Thoracic aorta (tissue), 2 donors: ENCODE data around the gene EXOC4. TPM values are rescaled to one million over a fixed set of nuclear protein-coding genes. Genes with fewer than 3 reads are reported as not detected.

Experiments
- ATAC-seq: fragments of 150-250 bp; one replicate; pipeline ENCODE4 v1.8.0; 2017; ENCODE audit warnings: low read depth; ENCODE audit not compliant: insufficient number of reproducible peaks, low FRiP score
- DNase-seq: peaks from one replicate; pipeline ENCODE4 v3.0.0-alpha.2; 2020; ENCODE audit warnings: low spot score
- H3K27ac ChIP-seq, 2 donors: fragments of 200-600 bp; sonication (generic); 1 replicate in 1 of 2; 2 replicates in 1 of 2; pipeline ENCODE4 v1.5.1; 2016; ENCODE audit warnings: mild to moderate bottlenecking in 2 of 2, moderate library complexity in 2 of 2
- H3K27me3 ChIP-seq: fragments of 200-600 bp; sonication (generic); replicated peaks from 2 replicates; pipeline ENCODE4 v1.6.0; 2016; ENCODE audit warnings: mild to moderate bottlenecking; ENCODE audit not compliant: insufficient read depth
- H3K36me3 ChIP-seq: fragments of 200-600 bp; sonication (generic); one replicate; pipeline ENCODE4 v1.5.1; 2016
- H3K4me1 ChIP-seq, 2 donors: fragments of 200-600 bp; sonication (generic); 1 replicate in 1 of 2; 2 replicates in 1 of 2; pipeline versions ENCODE4 v1.5.1 to v1.6.0; 2016; ENCODE audit warnings: low read depth in 2 of 2, mild to moderate bottlenecking in 1 of 2; ENCODE audit not compliant: control insufficient read depth in 1 of 2
- H3K4me3 ChIP-seq: fragments of 200-600 bp; sonication (generic); 2 replicates; pipeline ENCODE4 v1.5.1; 2016; ENCODE audit warnings: mild to moderate bottlenecking
- H3K9me3 ChIP-seq: fragments of 200-600 bp; sonication (generic); 2 replicates; pipeline ENCODE4 v1.5.1; 2016
- CTCF ChIP-seq: fragments of 200-600 bp; sonication (generic); IDR thresholded peaks from one replicate; pipeline ENCODE4 v1.5.1; 2019; ENCODE audit warnings: antibody characterized with exemption
- total RNA-seq, 2 donors: library from RNA; depleted of rRNA; stranded (reverse); fragments of >200 nt; gene quantifications; one replicate each; pipeline versions ENCODE4 v1.1.0 to v1.2.3, GENCODE V29; 2016

EXOC4 gene
- total RNA-seq, 2 donors from 2014 or later = 65.3 to 72.8 TPM

DNA sequence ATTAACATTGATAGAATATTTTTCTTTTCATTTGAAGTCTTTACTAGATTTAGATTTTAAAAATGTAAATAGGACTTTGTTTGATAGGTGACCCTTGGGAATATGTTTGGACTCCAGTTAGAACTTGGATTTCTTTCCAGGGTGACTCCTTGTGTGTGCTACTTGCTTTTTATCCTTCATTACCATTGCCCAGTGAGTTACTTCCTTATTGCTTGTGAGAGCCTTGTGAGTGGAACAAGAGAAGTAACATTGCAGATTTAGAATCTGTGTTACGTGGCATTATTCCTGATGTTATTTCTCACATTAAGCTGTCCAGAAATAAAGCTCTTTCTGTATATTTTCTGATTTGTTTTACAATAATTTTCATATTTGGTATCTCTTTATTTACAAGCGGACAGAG, 746.3 kb downstream of the EXOC4 start:
- ATAC-seq (no peak), DNase-seq (no peak)
- Histone ChIP-seq H3K27ac (no peak overlapping the region), H3K36me3 (no peaks in the 10 kb centered on the region), H3K4me1 (no peaks in the 10 kb centered on the region), H3K4me3 (no peak overlapping the region), H3K27me3 (no peaks in the 10 kb centered on the region), H3K9me3 (no peaks in the 10 kb centered on the region)
- TF ChIP-seq CTCF = no peak

DNA sequence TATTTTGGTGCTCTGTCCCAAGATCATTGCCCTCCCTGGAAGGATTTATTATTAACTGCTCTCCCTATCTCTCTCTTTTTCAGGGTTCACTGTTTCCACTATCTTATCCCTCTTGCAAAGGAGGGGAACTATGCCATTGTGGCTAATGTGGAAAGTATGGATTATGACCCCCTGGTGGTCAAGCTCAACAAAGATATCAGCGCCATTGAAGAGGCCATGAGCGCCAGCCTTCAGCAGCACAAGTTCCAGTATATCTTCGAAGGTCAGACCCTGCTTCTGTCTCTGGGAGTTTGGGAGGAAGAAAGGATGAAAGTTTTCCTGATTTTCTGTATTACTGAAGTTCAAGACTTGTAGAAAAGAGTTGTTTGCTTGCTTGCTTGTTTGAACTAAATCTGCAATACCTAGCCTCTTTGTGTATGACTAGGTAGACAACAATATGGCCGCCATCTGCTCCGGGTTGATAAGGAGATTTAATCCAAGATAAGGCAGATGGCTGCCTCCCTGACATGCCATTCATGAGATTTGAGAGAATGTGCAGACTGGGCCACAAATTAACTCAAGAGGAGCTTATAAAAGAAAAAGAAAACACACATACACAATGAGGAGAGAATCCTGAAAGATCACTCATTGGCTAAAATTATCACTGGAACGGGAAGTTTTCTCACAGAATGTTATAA, 752.1 kb downstream of the EXOC4 start:
- no peak overlapping the region for H3K27ac ChIP-seq
- peaks cover 0 to 17% of the 10 kb centered on the region in 2 donors for H3K4me1 ChIP-seq
- DNase-seq = no peak
- no peaks in the 10 kb centered on the region for H3K9me3 ChIP-seq
- no peaks in the 10 kb centered on the region for H3K27me3 ChIP-seq
- no peaks in the 10 kb centered on the region for H3K36me3 ChIP-seq
- ATAC-seq = no peak
- TF ChIP-seq CTCF = no peak
- no peak overlapping the region for H3K4me3 ChIP-seq

DNA sequence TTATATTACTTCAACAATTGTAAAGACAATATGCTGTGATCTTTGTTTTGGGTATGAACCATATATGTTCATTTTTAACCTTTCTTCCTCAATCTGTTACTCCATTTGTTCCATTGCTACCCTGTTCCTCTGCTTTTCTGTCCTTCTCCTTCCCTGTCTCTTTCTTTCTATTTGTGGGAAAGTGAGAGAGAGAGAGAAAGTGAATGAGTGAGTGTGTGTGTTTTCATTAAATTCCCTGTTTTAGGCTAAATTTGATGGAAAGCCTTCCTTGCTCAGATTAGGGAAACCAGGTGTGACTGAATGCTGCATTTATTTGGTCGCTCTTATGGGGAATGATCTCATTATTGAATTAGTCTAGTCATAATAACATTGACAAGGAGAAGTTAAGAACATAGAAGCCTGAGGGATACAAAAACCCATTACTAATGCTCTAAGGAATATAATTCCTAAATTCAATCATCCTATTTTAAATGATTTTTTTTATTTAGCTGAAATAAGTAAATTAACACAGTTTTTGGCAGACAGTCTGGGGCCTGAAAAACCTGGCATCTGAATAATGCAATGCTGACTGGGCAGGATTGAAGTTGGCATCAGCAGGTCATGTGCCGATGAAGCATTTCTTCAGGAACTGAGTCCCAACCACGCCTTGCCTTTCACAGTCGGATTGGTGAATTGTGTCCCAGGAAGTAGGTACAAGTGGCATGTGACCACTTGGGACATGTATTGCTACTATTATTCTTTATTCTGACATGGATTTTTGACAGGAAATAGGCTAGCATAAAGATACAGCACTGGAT, 756.6 kb downstream of the EXOC4 start:
- H3K27ac ChIP-seq = no peak overlapping the region
- no peaks in the 10 kb centered on the region for H3K36me3 ChIP-seq
- no peaks in the 10 kb centered on the region for H3K27me3 ChIP-seq
- ATAC-seq (no peak), DNase-seq (no peak)
- no peaks in the 10 kb centered on the region for H3K9me3 ChIP-seq
- TF ChIP-seq CTCF = no peak
- H3K4me1 ChIP-seq = peaks cover 0 to 17% of the 10 kb centered on the region in 2 donors
- H3K4me3 ChIP-seq = no peak overlapping the region

DNA sequence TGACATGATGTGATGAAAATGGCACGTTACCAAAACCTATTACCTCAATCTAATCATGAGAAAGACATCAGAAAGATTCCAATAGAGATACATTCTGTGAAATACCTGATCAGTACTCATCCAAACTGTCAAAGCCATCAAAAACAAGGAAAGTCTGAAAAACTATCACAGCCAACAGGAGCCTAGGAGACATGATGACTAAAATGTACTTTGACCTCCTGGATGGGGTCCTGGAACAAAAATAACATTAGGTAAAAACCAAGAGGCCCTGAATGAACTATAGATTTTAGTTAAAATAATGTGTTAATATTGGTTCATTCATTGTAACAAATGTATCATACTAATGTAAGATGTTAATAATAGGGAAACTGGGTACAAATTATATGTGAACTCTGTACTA, 760.4 kb downstream of the EXOC4 start:
- no peak for TF ChIP-seq CTCF
- ATAC-seq (no peak), DNase-seq (no peak)
- Histone ChIP-seq H3K4me1 (no peaks in the 10 kb centered on the region), H3K36me3 (no peaks in the 10 kb centered on the region), H3K9me3 (no peaks in the 10 kb centered on the region), H3K27ac (no peak overlapping the region), H3K27me3 (no peaks in the 10 kb centered on the region), H3K4me3 (no peak overlapping the region)

DNA sequence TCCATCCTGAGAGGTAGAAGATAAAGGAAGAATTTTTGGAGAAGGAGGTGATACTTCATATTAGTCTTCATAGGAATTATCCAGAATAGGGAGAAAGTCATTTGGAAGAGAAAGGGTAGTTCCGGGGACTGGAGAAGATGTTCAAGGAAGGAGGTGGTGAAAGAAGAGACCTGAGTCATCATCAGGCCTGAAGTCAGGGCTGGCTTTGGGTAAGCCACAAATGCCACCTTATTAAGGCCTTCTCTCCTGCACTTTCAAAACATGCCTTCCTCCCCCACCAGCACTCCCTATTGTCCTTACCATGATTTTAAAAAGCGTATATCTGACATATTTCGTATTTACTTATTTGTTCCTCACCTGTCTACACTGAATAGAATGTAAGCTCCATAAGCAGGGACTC, 762.1 kb downstream of the EXOC4 start:
- no peaks in the 10 kb centered on the region for H3K36me3 ChIP-seq
- no peaks in the 10 kb centered on the region for H3K9me3 ChIP-seq
- TF ChIP-seq CTCF = no peak
- DNase-seq (no peak), ATAC-seq (no peak)
- H3K27me3 ChIP-seq = no peaks in the 10 kb centered on the region
- H3K4me3 ChIP-seq = no peak overlapping the region
- H3K4me1 ChIP-seq = no peaks in the 10 kb centered on the region
- no peak overlapping the region for H3K27ac ChIP-seq
